ENCODE results near the gene GPR15LG.
"Not testable (repeated sequence)": the region's sequence is repeated elsewhere in the genome, so short reads cannot be mapped to it uniquely, and the experiment has no call there.

DNA sequence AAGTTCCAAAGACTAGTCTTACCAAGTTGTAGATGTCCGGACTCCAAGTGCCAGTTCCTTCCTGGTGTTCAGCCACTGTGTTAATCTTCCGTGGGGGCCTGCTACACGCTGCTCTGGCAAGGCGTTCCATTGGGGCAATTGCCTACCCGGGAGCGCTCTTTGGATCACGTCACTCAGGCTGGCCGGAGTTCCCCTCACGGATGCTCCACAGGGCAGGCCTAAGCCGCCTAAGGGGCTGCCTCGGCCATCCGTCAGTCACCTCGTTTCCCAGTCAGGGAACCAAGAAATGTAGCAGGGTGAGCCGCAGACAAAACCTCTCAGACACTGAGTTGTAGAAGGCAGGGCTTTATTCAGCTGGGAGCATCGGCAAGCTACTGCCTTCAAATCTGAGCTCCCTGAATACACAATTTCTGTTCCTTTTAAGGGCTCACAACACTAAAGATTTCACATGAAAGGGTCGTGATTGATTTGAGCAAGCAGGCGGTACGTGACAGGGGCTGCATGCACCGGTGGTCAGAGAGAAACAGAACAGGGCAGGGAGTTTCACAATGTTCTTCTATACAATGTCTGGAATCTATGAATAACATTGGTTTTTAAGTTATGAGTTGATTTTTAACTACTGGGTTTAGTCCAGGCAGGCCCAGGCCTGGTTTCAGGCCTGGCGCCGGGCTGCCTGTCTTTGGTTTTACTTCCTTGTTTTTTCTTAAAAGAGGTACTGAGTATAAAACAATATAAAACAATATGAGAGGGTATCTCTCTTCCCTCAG, 1.7 kb upstream of the GPR15LG start:
- TF ChIP-seq EZH2 (IDR thresholded peaks at IDR 0.05; ENCODE audit: insufficient read depth, poor library complexity, severe bottlenecking); EZH2phosphoT487 (IDR thresholded peaks at IDR 0.05; ENCODE audit: insufficient read depth, low read depth): not testable (repeated sequence)
